Chondrocyte (in vitro differentiated cells): ENCODE measurements around the gene FAF2. TPM values are rescaled to one million over a fixed set of nuclear protein-coding genes. Genes with fewer than 3 reads are reported as not detected.

Experiments
- DNase-seq: peaks from one replicate; pipeline ENCODE4 v3.0.0; 2021; ENCODE audit warnings: mixed read lengths, low spot score
- H3K27ac Mint-ChIP-seq: one replicate; pipeline ENCODE4 v1.8.0; 2021; ENCODE audit warnings: mild to moderate bottlenecking, moderate library complexity, mixed read lengths; ENCODE audit not compliant: unreplicated experiment
- H3K27me3 Mint-ChIP-seq: 2 replicates; pipeline ENCODE4 v1.8.0; 2021; ENCODE audit warnings: low read depth, mixed read lengths
- H3K36me3 Mint-ChIP-seq: 2 replicates; pipeline ENCODE4 v1.8.0; 2021; ENCODE audit warnings: low read depth, mixed read lengths
- H3K4me1 Mint-ChIP-seq: 2 replicates; pipeline ENCODE4 v1.8.0; 2021; ENCODE audit warnings: low read depth, mild to moderate bottlenecking, mixed read lengths
- H3K4me3 Mint-ChIP-seq: one replicate; pipeline ENCODE4 v1.8.0; 2021; ENCODE audit warnings: mild to moderate bottlenecking, moderate library complexity, mixed read lengths; ENCODE audit not compliant: unreplicated experiment
- H3K9me3 Mint-ChIP-seq: 2 replicates; pipeline ENCODE4 v1.8.0; 2021; ENCODE audit warnings: low read depth, mixed read lengths
- total RNA-seq: library from RNA; stranded (reverse); gene quantifications from 3 replicates; pipeline ENCODE4 v1.2.1, GENCODE V29; 2021
- TF ChIP-seq, protein P1 (sequence below): fragments of 200-600 bp; sonication (generic); IDR thresholded peaks from 2 replicates; pipeline ENCODE4 v1.5.0; 2021; ENCODE audit warnings: antibody characterized with exemption, mild to moderate bottlenecking, moderate library complexity

The FAF2 gene
- total RNA-seq, 1 donor from 2014 or later = 40.0 TPM

DNA sequence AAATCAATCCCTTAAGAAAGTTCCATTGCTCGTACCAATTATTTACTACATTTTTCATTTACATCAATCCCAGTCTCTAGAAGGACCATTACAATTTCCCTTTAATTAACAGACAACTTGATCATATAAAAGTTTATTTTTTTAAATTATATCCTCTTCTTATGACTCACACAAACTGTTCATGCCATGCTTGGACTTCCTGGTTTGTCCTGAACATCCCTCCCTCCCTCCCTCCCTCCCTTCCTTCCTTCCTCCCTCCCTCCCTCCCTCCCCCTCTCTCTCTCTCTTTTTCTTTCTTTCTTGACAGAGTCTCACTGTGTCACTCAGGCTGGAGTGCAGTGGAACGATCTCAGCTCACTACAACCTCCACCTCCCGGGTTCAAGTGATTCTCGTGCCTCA lies 20.2 kb upstream of the FAF2 start:
- H3K27me3 Mint-ChIP-seq = peaks cover 8% of the 10 kb centered on the region
- no peak overlapping the region for H3K27ac Mint-ChIP-seq
- peaks cover 28% of the 10 kb centered on the region for H3K4me1 Mint-ChIP-seq
- no peaks in the 10 kb centered on the region for H3K36me3 Mint-ChIP-seq
- H3K9me3 Mint-ChIP-seq = no peaks in the 10 kb centered on the region
- H3K4me3 Mint-ChIP-seq = no peak overlapping the region
- no peak for DNase-seq
- TF ChIP-seq, protein P1, sequence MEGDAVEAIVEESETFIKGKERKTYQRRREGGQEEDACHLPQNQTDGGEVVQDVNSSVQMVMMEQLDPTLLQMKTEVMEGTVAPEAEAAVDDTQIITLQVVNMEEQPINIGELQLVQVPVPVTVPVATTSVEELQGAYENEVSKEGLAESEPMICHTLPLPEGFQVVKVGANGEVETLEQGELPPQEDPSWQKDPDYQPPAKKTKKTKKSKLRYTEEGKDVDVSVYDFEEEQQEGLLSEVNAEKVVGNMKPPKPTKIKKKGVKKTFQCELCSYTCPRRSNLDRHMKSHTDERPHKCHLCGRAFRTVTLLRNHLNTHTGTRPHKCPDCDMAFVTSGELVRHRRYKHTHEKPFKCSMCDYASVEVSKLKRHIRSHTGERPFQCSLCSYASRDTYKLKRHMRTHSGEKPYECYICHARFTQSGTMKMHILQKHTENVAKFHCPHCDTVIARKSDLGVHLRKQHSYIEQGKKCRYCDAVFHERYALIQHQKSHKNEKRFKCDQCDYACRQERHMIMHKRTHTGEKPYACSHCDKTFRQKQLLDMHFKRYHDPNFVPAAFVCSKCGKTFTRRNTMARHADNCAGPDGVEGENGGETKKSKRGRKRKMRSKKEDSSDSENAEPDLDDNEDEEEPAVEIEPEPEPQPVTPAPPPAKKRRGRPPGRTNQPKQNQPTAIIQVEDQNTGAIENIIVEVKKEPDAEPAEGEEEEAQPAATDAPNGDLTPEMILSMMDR = no peak

DNA sequence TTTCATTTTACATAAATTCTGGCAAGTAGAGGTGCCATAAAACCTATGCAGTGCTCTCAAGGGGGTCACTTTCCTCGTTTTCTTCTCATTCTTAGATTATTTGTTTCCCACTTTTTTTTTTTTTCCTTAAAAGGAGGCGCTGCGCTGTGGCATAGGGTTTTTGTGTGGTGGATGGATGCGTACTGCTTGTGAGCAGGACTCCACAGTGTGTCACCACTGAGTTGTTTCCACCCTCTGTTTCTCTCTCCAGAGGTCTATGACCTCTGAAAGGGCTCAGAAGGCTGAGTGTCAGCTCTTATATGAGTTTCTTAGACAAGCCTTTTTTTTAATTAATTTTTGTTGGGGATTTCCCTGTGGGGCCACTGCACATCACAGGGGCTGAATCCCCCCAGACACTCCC lies 18.2 kb upstream of the FAF2 start:
- Mint-ChIP-seq H3K4me3 (no peak overlapping the region), H3K27ac (no peak overlapping the region), H3K36me3 (no peaks in the 10 kb centered on the region), H3K4me1 (peaks cover 12% of the 10 kb centered on the region), H3K9me3 (no peaks in the 10 kb centered on the region), H3K27me3 (peaks cover 8% of the 10 kb centered on the region)
- no peak for DNase-seq
- TF ChIP-seq, protein P1 = no peak

DNA sequence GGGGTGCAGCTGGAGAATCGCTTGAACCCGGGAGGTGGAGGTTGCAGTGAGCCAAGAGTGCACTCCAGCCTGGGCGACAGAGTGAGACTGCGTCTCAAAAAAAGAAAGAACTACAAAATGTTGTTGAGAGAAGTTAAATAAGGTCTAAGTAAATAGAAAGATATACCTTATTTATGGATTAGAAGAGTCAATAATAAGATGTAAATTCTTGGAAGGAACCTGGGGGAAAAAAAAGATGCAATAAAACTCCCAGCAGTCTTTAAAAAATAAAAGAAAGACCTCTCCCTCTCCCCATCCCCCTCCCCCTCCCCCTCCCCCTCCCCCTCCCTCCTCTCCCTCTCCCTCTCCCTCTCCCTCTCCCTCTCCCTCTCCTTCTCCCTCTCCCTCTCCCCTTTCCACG lies 15.5 kb upstream of the FAF2 start:
- Mint-ChIP-seq H3K9me3 (no peaks in the 10 kb centered on the region), H3K36me3 (no peaks in the 10 kb centered on the region), H3K27ac (no peak overlapping the region), H3K27me3 (peaks cover 11% of the 10 kb centered on the region), H3K4me3 (no peak overlapping the region), H3K4me1 (peaks cover 11% of the 10 kb centered on the region)
- TF ChIP-seq, protein P1 = no peak
- DNase-seq = no peak

DNA sequence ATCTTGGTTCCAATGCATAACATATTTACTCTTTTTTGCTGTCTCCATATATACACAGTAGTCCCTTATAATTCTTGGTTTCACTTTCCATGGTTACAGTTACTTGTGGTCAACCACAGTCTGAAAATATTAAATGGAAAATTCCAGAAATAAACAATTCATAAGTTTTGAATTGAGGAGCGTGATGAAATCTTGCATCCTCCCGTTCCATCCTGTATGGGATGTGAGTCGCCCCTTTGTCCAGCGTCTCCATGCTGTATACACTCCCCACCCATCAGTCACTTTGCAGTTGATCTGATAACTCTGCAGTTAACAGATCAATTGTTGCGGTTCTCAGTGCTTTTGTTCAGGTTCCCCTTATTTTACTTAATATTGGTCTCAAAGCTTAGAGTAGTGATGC lies 11.5 kb upstream of the FAF2 start:
- H3K27me3 Mint-ChIP-seq = peaks cover 17% of the 10 kb centered on the region
- DNase-seq = no peak
- H3K4me3 Mint-ChIP-seq = no peak overlapping the region
- H3K36me3 Mint-ChIP-seq = no peaks in the 10 kb centered on the region
- no peak overlapping the region for H3K27ac Mint-ChIP-seq
- H3K9me3 Mint-ChIP-seq = no peaks in the 10 kb centered on the region
- peaks cover 14% of the 10 kb centered on the region for H3K4me1 Mint-ChIP-seq
- TF ChIP-seq, protein P1 = no peak

DNA sequence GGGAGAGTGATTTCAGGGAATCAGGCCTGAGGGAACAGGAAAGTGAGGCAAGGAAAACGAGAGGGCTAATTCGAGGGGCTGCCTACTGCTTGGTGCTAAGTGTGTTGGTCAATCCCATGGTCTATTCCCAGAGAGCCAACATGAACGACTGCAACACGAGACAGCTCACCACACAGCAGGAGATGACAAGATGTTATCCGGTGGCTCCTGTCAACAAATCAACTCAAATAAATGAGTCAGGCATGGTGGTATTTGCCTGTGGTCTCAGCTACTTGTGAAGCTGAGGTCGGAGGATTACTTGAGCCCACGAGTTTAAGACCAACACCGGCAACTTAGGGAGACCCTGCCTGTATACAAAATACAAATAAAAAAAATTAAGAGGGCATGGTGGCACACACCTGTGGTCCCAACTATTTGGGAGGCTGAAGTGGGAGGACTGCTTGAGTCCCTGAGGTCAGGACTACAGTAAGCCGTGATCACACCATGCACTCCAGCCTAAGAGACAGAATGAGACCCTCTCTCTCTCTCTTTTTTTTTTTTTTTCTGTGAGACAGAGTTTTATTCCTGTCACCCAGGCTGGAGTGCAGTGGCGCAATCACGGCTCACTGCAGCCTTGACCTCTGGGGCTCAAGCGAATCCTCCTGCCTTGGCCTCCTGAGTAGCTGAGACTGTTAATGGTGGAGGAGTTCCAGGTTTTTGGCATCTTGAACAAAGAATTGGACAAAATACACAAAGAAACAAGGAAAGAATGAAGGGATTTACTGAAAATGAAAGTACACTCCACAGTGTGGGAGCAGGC lies 9.0 kb upstream of the FAF2 start:
- Mint-ChIP-seq H3K9me3 (no peaks in the 10 kb centered on the region), H3K27me3 (peaks cover 14% of the 10 kb centered on the region), H3K4me1 (peaks cover 14% of the 10 kb centered on the region), H3K4me3 (no peak overlapping the region), H3K36me3 (no peaks in the 10 kb centered on the region), H3K27ac (peak overlapping the region; percentile 15)
- TF ChIP-seq, protein P1 = no peak
- no peak for DNase-seq
